Bronchial epithelial cell (primary cell): ENCODE measurements around the gene RAI14. TPM values are rescaled to one million over a fixed set of nuclear protein-coding genes. Genes with fewer than 3 reads are reported as not detected.

ENCODE experiments used
- DNase-seq: peaks from one replicate; pipeline ENCODE4 v3.0.0-alpha.2; 2010; ENCODE audit warnings: low read depth
- FAIRE-seq: peaks from 2 replicates; lab custom pipeline; 2011; peaks lifted over from hg19 to GRCh38; lab: Jason Lieb, UNC
- H3K27me3 ChIP-seq: 2 replicates; pipeline ENCODE4 v1.5.1; 2011; ENCODE audit warnings: low read length; ENCODE audit not compliant: control insufficient read depth, insufficient read depth
- H3K36me3 ChIP-seq: 2 replicates; pipeline ENCODE4 v1.5.1; 2011; ENCODE audit warnings: low read length; ENCODE audit not compliant: control insufficient read depth, insufficient read depth
- H3K4me3 ChIP-seq: 2 replicates; pipeline ENCODE4 v1.5.1; 2011; ENCODE audit warnings: mild to moderate bottlenecking, low read depth, low read length, control low read depth
- total RNA-seq: library from RNA; depleted of rRNA; stranded (reverse); fragments of >200 nt; gene quantifications from 2 replicates; pipeline ENCODE4 v1.2.1, GENCODE V29; 2014
- TF ChIP-seq, protein P1 (sequence below): IDR thresholded peaks from 2 replicates; pipeline ENCODE4 v1.5.1; 2011; ENCODE audit warnings: mild to moderate bottlenecking, moderate library complexity, low read length, control low read depth, inconsistent platforms; ENCODE audit not compliant: insufficient read depth, severe bottlenecking

RAI14 gene
- total RNA-seq, 1 donor from 2014 or later = 60.0 TPM

DNA sequence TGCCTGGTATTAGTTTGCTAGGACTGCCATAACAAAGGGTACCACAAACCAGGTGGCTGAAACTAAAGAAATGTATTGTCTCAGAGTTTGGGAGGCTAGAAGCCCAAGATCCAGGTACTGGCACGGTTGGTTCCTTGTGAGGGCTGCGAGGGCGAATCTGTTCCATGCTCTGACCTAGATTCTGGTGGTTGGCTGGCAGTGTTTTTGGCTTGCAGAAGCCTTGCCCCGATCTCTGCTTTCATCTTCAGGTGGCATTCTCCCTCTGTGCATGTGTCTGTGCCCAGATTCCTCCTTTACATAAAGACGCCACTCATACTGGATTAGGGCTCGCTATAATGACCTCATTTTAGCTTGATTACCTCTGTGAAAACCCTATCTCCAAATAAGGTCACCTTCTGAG is 36.7 kb downstream of the RAI14 start:
- FAIRE-seq = no peak
- TF ChIP-seq, protein P1, sequence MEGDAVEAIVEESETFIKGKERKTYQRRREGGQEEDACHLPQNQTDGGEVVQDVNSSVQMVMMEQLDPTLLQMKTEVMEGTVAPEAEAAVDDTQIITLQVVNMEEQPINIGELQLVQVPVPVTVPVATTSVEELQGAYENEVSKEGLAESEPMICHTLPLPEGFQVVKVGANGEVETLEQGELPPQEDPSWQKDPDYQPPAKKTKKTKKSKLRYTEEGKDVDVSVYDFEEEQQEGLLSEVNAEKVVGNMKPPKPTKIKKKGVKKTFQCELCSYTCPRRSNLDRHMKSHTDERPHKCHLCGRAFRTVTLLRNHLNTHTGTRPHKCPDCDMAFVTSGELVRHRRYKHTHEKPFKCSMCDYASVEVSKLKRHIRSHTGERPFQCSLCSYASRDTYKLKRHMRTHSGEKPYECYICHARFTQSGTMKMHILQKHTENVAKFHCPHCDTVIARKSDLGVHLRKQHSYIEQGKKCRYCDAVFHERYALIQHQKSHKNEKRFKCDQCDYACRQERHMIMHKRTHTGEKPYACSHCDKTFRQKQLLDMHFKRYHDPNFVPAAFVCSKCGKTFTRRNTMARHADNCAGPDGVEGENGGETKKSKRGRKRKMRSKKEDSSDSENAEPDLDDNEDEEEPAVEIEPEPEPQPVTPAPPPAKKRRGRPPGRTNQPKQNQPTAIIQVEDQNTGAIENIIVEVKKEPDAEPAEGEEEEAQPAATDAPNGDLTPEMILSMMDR = no peak
- no peak for DNase-seq
- no peak overlapping the region for H3K4me3 ChIP-seq
- H3K27me3 ChIP-seq = no peaks in the 10 kb centered on the region
- H3K36me3 ChIP-seq = peaks cover 7% of the 10 kb centered on the region

- TF ChIP-seq, protein P1 = no peak
- DNase-seq (no peak), FAIRE-seq (no peak)
Measured at GRCh38 chr5:34694012-34694411, 37.9 kb downstream of the RAI14 start.

DNA sequence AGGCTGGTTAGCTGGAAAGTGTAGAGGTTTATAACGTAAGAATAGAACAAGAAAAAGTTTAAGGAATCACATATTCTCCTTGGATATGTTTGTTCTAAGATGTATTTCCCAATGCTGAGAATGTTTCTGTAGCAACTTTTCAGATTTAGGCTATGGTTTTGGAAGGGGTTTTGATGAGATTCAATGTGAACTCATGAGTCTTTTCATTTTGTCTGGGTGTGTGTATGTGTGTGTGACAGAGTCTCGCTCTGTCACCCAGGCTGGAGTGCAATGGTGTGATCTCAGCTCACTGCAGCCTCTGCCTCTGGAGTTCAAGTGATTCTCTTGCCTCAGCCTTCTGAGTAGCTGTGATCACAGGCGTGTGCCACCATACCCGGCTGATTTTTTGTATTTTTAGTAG is 38.6 kb downstream of the RAI14 start:
- Histone ChIP-seq H3K4me3 (no peak overlapping the region), H3K27me3 (no peaks in the 10 kb centered on the region), H3K36me3 (peaks cover 2% of the 10 kb centered on the region)
- TF ChIP-seq, protein P1 = no peak
- DNase-seq (no peak), FAIRE-seq (no peak)

More at GRCh38 chr5:34694012-34694411, 37.9 kb downstream of the RAI14 start:
- Histone ChIP-seq H3K36me3 (peaks cover 5% of the 10 kb centered on the region), H3K4me3 (no peak overlapping the region), H3K27me3 (no peaks in the 10 kb centered on the region)

DNA sequence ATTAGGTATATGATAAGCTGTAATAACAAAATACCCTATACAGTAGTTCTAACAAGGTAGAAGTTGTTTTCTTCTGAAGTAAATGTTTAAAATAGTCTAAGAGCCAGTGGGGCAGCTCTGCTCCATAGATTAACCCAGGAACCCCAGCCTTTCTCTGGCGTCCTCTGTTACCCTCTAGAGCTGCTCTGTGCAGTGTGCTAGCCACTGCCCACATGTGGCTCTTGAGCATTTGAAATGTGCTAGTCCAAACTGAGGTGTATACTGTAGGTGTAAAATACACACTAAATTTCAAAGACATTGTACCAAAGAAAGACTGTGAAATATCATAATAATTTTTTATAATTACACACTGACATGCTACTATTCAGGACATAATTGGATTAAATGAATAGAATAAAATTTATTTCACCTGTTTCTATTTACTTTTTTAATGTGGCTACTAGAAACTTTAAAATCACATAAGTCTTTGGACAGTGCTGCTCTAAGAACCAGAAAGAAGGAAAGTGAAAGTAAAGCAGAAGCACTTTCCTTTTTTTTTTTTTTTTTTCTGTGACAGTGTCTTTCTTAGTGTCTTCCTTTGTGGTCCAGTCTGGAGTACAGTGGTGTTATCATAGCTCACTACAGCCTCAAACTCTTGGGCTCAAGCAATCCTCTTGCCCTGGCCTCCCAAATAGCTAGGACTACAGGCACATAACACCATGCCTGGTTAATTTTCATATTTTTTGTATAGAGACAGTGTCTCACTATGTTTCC is 39.3 kb downstream of the RAI14 start:
- DNase-seq (no peak), FAIRE-seq (no peak)
- H3K36me3 ChIP-seq = peaks cover under 1% of the 10 kb centered on the region
- no peak overlapping the region for H3K4me3 ChIP-seq
- TF ChIP-seq, protein P1 = no peak
- no peaks in the 10 kb centered on the region for H3K27me3 ChIP-seq

DNA sequence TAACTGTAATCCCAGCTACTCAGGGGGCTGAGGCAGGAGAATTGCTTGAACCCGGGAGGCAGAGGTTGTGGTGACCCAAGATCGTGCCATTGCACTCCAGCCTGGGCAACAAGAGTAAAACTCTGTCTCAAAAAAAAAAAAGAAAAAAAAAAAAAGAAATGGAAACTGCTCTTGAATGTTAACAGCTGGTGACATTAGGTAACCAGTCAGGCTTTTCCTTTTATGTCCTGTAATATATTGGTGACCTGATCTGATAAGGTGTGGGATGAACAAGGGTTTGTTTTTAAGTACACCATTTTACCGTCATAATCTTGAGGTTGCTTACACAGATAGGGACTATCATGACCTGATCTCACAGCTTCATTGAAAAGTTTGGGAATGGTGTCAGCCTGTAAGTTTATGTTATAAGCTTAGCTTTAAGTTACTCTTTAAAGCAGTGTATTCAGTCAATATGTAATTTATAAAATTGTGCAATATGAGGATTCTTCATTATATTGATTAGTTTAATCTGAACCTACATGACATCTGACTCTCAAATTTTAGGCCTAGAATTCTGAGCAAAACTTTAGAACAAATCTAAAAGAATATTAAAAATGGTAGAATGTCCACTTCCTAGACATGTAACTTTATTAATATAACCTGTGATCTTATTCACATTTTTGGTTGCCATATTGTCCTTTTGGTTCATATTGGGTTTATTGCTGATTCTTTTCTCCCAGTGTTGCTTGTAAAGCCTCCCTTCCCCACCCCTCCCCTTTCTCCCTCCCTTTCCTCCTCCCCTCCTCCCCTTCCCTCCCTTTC is 41.4 kb downstream of the RAI14 start:
- no peak for DNase-seq
- Histone ChIP-seq H3K36me3 (no peaks in the 10 kb centered on the region), H3K4me3 (no peak overlapping the region), H3K27me3 (no peaks in the 10 kb centered on the region)
- FAIRE-seq = no peak
- TF ChIP-seq, protein P1 = no peak
